KMS-11 (cell line): ENCODE data around the gene CLC.
A peak's percentile ranks its signal among the peaks of the same experiment; 100 is the strongest.

Experiments used
- H2AFZ ChIP-seq: fragments of 200-600 bp; sonication (generic); 2 replicates; pipeline ENCODE4 v1.6.1; 2016; ENCODE audit warnings: antibody characterized with exemption, mixed run types, low read depth
- H3K27ac ChIP-seq: fragments of 200-600 bp; sonication (generic); 2 replicates; pipeline ENCODE4 v1.6.1; 2016; ENCODE audit warnings: mild to moderate bottlenecking, mixed run types
- H3K27me3 ChIP-seq: fragments of 200-600 bp; sonication (generic); 2 replicates; pipeline ENCODE4 v1.6.1; 2017; ENCODE audit warnings: mild to moderate bottlenecking, low read depth, mixed run types, moderate library complexity; ENCODE audit not compliant: insufficient read depth
- H3K36me3 ChIP-seq: fragments of 200-600 bp; sonication (generic); 2 replicates; pipeline ENCODE4 v1.6.1; 2017; ENCODE audit warnings: mild to moderate bottlenecking, mixed run types; ENCODE audit not compliant: insufficient read depth
- H3K4me1 ChIP-seq: fragments of 200-600 bp; sonication (generic); 2 replicates; pipeline ENCODE4 v1.6.1; 2016; ENCODE audit warnings: mild to moderate bottlenecking, low read depth, mixed run types; ENCODE audit not compliant: poor library complexity, severe bottlenecking
- H3K4me2 ChIP-seq: fragments of 200-600 bp; sonication (generic); 2 replicates; pipeline ENCODE4 v1.7.0; 2016; ENCODE audit warnings: mild to moderate bottlenecking, mixed run types
- H3K4me3 ChIP-seq: fragments of 200-600 bp; sonication (generic); IDR thresholded peaks from 2 replicates; pipeline ENCODE4 v1.6.1; 2017; ENCODE audit warnings: low read depth, low read length, mixed read lengths; ENCODE audit not compliant: insufficient read depth
- H3K79me2 ChIP-seq: fragments of 200-600 bp; sonication (generic); 2 replicates; pipeline ENCODE4 v1.6.1; 2016; ENCODE audit warnings: low read depth, mixed run types; ENCODE audit not compliant: insufficient read depth
- H3K9ac ChIP-seq: fragments of 200-600 bp; sonication (generic); 2 replicates; pipeline ENCODE4 v1.6.1; 2016; ENCODE audit warnings: mild to moderate bottlenecking, mixed run types
- H4K20me1 ChIP-seq: fragments of 200-600 bp; sonication (generic); 2 replicates; pipeline ENCODE4 v1.6.1; 2016; ENCODE audit warnings: mild to moderate bottlenecking, mixed run types; ENCODE audit not compliant: insufficient read depth
- CTCF ChIP-seq: fragments of 200-600 bp; sonication (generic); conservative IDR thresholded peaks from 2 replicates; pipeline ENCODE4 v1.6.1; 2017; ENCODE audit warnings: low read depth, mild to moderate bottlenecking, antibody characterized with exemption, low read length, moderate library complexity, mixed read lengths

CLC gene

DNA sequence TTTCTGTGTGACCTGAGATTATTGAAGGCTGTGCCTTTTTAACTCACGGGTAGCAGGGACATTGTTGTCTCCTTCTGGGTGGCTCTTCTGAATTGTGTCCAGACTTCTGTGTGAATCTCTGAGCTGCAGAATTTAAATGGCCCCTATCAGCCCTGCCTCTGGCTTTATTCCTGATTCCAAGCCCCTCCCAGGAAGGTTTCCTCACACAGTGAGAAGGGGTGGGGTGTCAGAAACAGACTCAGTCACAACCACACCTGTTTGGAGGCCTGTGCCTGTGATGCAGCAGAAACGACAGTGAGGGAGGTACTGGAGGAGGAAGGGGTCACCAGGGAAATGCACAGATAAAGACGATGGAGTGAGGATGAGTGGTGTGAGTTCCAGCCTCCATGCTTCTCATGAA, at the start of gene CLC:
Gene CLC, minus strand, starts transcription at position 139 of the 400 bp plus-strand sequence. Its CDS starts 77 bp downstream, at position 62.
- no peaks in the 10 kb centered on the region for H4K20me1 ChIP-seq
- H3K27ac ChIP-seq, result no peak within 1 kb of the TSS
- H3K36me3 ChIP-seq, result no peaks in the 10 kb centered on the region
- no peak within 1 kb of the TSS for H3K4me2 ChIP-seq
- H3K79me2 ChIP-seq, result no peaks in the 10 kb centered on the region
- H3K27me3 ChIP-seq, result no peaks in the 10 kb centered on the region
- H3K4me1 ChIP-seq, result peaks cover 4% of the 10 kb centered on the region
- no peak within 1 kb of the TSS for H3K9ac ChIP-seq
- H3K4me3 ChIP-seq, result no peak within 1 kb of the TSS
- no peak for TF ChIP-seq CTCF
- no peak within 1 kb of the TSS for H2AFZ ChIP-seq

DNA sequence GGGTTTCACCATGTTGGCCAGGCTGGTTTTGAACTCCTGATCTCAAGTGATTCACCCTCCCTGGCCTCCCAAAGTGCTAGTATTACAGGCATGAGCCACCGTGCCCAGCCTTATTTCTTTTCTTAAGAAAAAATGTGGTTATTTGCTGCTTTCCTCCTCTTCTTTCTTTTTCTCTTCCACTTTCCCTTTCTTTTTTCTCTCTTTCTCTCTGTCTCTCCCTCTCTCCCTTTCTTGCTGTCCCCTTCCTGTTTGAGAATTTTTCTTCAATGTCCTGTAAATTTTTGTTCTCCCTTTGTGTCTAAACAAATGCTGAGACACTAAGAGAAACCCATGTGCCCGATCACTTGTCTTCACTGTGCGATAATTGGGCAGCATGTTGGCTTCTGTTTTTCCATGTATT, 43.1 kb upstream of the CLC start:
- Histone ChIP-seq H3K36me3 (no peaks in the 10 kb centered on the region), H3K4me2 (no peak overlapping the region), H2AFZ (no peak overlapping the region), H3K79me2 (no peaks in the 10 kb centered on the region), H3K4me3 (no peak overlapping the region), H3K4me1 (peaks cover 52% of the 10 kb centered on the region), H3K9ac (no peak overlapping the region), H3K27ac (no peak overlapping the region), H3K27me3 (no peaks in the 10 kb centered on the region; the same call in 1 of the 2 replicates), H4K20me1 (no peaks in the 10 kb centered on the region)
- TF ChIP-seq CTCF, result no peak

- no peak for TF ChIP-seq CTCF
- Histone ChIP-seq H3K4me2 (peak within 1 kb of the TSS; percentile 53), H3K27me3 (no peaks in the 10 kb centered on the region; the same call in 1 of the 2 replicates)
Measured at GRCh38 chr19:39778763-39779162, 40.9 kb upstream of the CLC start, which contains the start of gene LEUTX. Gene LEUTX (plus strand): TSS chr19:39778854. CDS start chr19:39778921, 67 bp downstream.

DNA sequence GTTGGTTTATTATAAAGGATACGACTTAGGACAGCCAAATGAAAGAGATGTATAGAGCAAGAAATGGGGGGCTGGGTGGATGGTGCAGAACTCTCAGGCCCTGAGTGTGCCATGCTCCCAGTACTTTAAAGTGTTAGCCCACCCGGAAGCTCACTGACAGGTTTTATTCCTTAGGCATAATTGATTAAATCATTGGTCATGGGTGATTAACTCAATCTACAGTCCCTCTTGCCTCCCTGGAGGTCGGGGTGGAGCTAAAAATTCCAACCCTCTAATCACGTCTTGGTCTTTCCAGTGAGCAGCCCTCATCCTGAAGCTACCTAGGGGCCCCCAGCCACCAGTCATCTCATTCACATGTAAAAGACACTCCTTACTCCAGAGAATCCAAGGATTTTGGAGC, 31.0 kb upstream of the CLC start:
- no peaks in the 10 kb centered on the region for H3K27me3 ChIP-seq
- H3K4me2 ChIP-seq, result no peak overlapping the region
- no peak overlapping the region for H3K9ac ChIP-seq
- H3K27ac ChIP-seq, result no peak overlapping the region
- H3K79me2 ChIP-seq, result no peaks in the 10 kb centered on the region
- peaks cover 28% of the 10 kb centered on the region for H3K4me1 ChIP-seq
- H4K20me1 ChIP-seq, result no peaks in the 10 kb centered on the region
- no peak overlapping the region for H2AFZ ChIP-seq
- no peak for TF ChIP-seq CTCF
- H3K4me3 ChIP-seq, result no peak overlapping the region
- H3K36me3 ChIP-seq, result no peaks in the 10 kb centered on the region

More at GRCh38 chr19:39778763-39779162, 40.9 kb upstream of the CLC start, which contains the start of gene LEUTX:
- H3K36me3 ChIP-seq, result no peaks in the 10 kb centered on the region
- peaks cover 54% of the 10 kb centered on the region for H3K4me1 ChIP-seq
- H2AFZ ChIP-seq, result no peak within 1 kb of the TSS
- H3K4me3 ChIP-seq, result no peak within 1 kb of the TSS
- no peaks in the 10 kb centered on the region for H4K20me1 ChIP-seq
- H3K79me2 ChIP-seq, result no peaks in the 10 kb centered on the region
- H3K9ac ChIP-seq, result no peak within 1 kb of the TSS
- H3K27ac ChIP-seq, result peak within 1 kb of the TSS; percentile 12; the same call in 1 of the 2 replicates
